OCI-LY3 (cell line): ENCODE measurements around the gene GNG13.

ENCODE experiments used
- H2AFZ ChIP-seq: fragments of 200-600, 300-600 bp; shearing (Covaris generic); 2 replicates; pipeline ENCODE4 v1.6.0; 2014; ENCODE audit warnings: antibody characterized with exemption, low read depth, low read length
- H3K27ac ChIP-seq: fragments of 200-600, 300-600 bp; sonication (generic); 2 replicates; pipeline ENCODE4 v1.5.1; 2014; ENCODE audit warnings: mild to moderate bottlenecking, low read length, moderate library complexity, mixed read lengths
- H3K27me3 ChIP-seq: fragments of 200-600, 300-600 bp; sonication (generic); 2 replicates; pipeline ENCODE4 v1.6.1; 2014; ENCODE audit warnings: low read depth, low read length, mixed read lengths
- H3K36me3 ChIP-seq: fragments of 200-600, 300-600 bp; sonication (generic); replicated peaks from 2 replicates; pipeline ENCODE3; 2014; ENCODE audit warnings: low read depth, low read length, mixed read lengths
- H3K4me1 ChIP-seq: fragments of 300-600, 200-600 bp; sonication (generic); 2 replicates; pipeline ENCODE4 v1.6.1; 2014; ENCODE audit warnings: low read length, mixed read lengths
- H3K4me2 ChIP-seq: fragments of 200-600, 300-600 bp; sonication (generic); 2 replicates; pipeline ENCODE4 v1.6.1; 2014; ENCODE audit warnings: low read length, mixed read lengths
- H3K4me3 ChIP-seq: fragments of 300-600, 200-600 bp; sonication (generic); 2 replicates; pipeline ENCODE4 v1.5.1; 2014; ENCODE audit warnings: antibody characterized with exemption, mild to moderate bottlenecking, low read length, moderate library complexity
- H3K79me2 ChIP-seq: fragments of 300-600, 200-600 bp; shearing (Covaris generic); 2 replicates; pipeline ENCODE4 v1.6.1; 2014; ENCODE audit warnings: mild to moderate bottlenecking, low read length, mixed read lengths
- H3K9ac ChIP-seq: fragments of 300-600, 200-600 bp; shearing (Covaris generic); 2 replicates; pipeline ENCODE4 v1.6.0; 2014; ENCODE audit warnings: mild to moderate bottlenecking, low read length, moderate library complexity
- H3K9me3 ChIP-seq: fragments of 200-600, 300-600 bp; shearing (Covaris generic); 2 replicates; pipeline ENCODE4 v1.6.1; 2014; ENCODE audit warnings: low read length, mixed read lengths; ENCODE audit not compliant: insufficient read depth
- H4K20me1 ChIP-seq: fragments of 200-600, 300-600 bp; sonication (generic); 2 replicates; pipeline ENCODE4 v1.6.1; 2016; ENCODE audit warnings: low read length, mixed read lengths; ENCODE audit not compliant: insufficient read depth
- EZH2phosphoT487 ChIP-seq: fragments of 200-600 bp; shearing (Covaris generic); IDR thresholded peaks from 2 replicates; pipeline ENCODE4 v1.6.1; 2018; ENCODE audit warnings: antibody characterized with exemption, mixed run types, low read depth
- TF ChIP-seq, protein P1 (sequence below): fragments of 200-600, 300-600 bp; sonication (generic); IDR thresholded peaks from 2 replicates; pipeline ENCODE4 v1.5.1; 2014; ENCODE audit warnings: antibody characterized with exemption, low read length, low read depth

The GNG13 gene

DNA sequence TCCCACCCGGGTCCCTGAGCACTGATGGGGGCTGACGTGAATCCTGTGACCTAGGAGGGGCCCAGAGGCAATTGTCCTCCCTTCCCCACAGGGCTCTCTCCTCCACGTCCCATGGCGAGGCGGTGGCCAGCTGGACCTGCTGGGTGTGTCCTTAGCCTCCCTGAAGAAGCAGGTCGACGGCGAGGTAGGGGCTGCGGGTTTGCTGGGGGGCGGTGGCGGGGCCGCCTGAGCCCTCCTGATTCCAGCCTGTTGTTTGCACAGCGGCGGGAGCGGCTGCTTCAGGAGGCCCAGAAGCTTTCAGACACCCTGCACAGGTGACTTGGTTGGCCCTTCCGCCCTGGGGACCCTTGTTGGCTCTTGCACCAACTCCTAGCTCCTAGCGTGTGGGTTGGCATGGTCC is 10.4 kb downstream of the GNG13 start:
- Histone ChIP-seq H3K4me2 (no peak overlapping the region), H3K79me2 (peaks cover 25% of the 10 kb centered on the region), H3K27ac (no peak overlapping the region), H3K4me3 (no peak overlapping the region), H3K9ac (no peak overlapping the region), H3K27me3 (no peaks in the 10 kb centered on the region), H2AFZ (no peak overlapping the region), H4K20me1 (no peaks in the 10 kb centered on the region), H3K9me3 (no peaks in the 10 kb centered on the region), H3K4me1 (peaks cover 12% of the 10 kb centered on the region), H3K36me3 (peaks cover 8% of the 10 kb centered on the region)
- TF ChIP-seq, protein P1, sequence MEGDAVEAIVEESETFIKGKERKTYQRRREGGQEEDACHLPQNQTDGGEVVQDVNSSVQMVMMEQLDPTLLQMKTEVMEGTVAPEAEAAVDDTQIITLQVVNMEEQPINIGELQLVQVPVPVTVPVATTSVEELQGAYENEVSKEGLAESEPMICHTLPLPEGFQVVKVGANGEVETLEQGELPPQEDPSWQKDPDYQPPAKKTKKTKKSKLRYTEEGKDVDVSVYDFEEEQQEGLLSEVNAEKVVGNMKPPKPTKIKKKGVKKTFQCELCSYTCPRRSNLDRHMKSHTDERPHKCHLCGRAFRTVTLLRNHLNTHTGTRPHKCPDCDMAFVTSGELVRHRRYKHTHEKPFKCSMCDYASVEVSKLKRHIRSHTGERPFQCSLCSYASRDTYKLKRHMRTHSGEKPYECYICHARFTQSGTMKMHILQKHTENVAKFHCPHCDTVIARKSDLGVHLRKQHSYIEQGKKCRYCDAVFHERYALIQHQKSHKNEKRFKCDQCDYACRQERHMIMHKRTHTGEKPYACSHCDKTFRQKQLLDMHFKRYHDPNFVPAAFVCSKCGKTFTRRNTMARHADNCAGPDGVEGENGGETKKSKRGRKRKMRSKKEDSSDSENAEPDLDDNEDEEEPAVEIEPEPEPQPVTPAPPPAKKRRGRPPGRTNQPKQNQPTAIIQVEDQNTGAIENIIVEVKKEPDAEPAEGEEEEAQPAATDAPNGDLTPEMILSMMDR: no peak
- no peak for TF ChIP-seq EZH2phosphoT487

DNA sequence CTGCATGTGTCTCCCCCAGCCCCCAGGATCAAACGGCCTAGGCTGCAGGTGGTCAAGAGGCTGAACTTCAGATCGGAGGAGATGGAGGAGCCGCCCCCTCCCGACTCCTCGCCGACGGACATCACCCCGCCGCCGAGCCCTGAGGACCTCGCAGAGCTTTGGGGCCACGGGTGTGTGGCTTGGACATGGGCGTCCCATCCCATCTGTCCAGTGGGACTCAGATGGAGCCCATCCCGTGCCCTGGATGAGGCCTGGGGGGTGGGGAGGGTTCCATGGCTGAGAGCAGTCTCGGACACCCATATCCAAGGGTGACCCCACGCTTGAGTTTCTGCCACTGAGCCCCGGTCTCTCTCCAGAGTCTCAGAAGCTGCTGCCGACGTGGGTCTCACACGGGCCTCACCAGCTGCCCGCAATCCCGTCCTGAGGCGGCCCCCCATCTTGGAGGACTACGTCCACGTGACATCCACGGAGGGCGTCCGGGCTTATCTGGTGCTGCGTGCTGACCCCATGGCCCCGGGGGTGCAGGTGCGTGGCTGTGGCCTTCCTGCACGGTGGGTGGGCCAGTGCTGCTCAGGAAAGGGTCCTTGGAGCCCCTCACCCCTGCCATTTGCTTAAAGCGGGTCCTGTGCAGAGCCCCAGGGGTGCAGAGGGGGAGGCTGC is 11.2 kb downstream of the GNG13 start:
- Histone ChIP-seq H3K79me2 (peaks cover 25% of the 10 kb centered on the region), H3K36me3 (peaks cover 8% of the 10 kb centered on the region), H3K9ac (peak overlapping the region; percentile 87), H3K27ac (no peak overlapping the region), H3K4me2 (peak overlapping the region; percentile 89), H3K27me3 (no peaks in the 10 kb centered on the region), H2AFZ (no peak overlapping the region), H3K9me3 (no peaks in the 10 kb centered on the region), H3K4me3 (peak overlapping the region; percentile 99), H3K4me1 (peaks cover 12% of the 10 kb centered on the region), H4K20me1 (no peaks in the 10 kb centered on the region)
- TF ChIP-seq EZH2phosphoT487: no peak
- TF ChIP-seq, protein P1: no peak

DNA sequence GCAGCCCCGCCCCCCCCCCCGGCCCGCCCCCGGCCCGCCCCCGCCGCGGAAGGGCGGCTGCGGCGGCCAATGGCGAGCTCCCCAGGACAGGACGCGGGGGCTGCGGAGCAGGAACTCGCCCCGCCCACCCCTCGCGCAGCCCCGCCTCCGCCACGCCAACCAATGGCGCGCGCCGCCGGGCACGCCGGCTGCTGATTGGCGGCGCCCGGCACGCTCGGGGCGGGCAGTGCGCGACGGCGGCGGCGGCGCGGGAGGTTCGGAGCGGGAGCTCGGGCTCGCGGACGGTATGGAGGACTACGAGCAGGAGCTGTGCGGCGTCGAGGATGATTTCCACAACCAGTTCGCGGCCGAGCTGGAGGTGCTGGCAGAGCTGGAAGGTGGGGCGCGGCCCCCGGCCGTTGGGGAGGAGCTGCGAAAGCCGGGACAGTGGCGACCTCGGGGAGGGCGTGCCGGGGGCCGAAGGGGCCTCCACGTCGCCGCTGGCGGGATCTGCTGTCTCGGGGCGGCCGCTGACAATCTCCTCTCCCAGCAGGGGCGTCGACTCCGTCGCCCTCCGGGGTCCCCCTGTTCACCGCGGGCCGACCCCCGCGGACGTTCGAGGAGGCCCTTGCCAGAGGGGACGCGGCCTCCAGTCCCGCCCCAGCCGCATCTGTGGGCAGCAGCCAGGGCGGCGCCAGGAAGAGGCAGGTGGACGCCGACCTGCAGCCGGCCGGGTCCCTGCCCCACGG is 12.0 kb downstream of the GNG13 start, which contains the start of gene CHTF18:
TSS of gene CHTF18 (plus strand) at position 222 of the 728 bp plus-strand sequence. CDS start at position 287, 65 bp downstream.
- peak within 1 kb of the TSS; percentile 89; the same call in 1 of the 2 replicates for H2AFZ ChIP-seq
- peaks cover 8% of the 10 kb centered on the region for H3K36me3 ChIP-seq
- peak within 1 kb of the TSS; percentile 99 for H3K4me3 ChIP-seq
- H3K9me3 ChIP-seq: no peaks in the 10 kb centered on the region
- peaks cover 12% of the 10 kb centered on the region for H3K4me1 ChIP-seq
- TF ChIP-seq, protein P1: no peak
- TF ChIP-seq EZH2phosphoT487: no peak
- peak within 1 kb of the TSS; percentile 16; the same call in 1 of the 2 replicates for H3K27ac ChIP-seq
- H3K9ac ChIP-seq: peak within 1 kb of the TSS; percentile 87
- no peaks in the 10 kb centered on the region for H3K27me3 ChIP-seq
- peaks cover 25% of the 10 kb centered on the region for H3K79me2 ChIP-seq
- peak within 1 kb of the TSS; percentile 89 for H3K4me2 ChIP-seq
- no peaks in the 10 kb centered on the region for H4K20me1 ChIP-seq

DNA sequence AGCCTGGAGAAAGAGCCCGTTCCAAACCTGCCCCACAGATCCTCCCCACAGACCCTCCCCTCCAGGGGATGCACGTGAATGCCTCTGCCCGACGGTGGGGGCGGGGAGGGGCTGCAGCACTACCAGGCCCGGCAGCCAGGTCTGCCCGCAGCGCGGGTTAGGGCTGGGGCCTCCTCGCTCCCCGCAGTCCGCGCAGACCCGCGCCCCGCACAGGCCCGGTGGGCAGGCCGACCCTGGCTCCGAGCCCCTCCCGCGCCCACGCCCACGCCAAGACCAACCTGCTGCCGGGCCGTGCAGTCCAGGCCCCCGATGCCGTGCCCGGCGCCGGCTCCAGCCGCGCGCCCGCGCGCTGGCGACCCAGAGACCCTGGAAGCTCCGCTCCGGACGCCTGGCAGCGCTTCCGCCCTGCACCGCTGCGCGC is 12.5 kb downstream of the GNG13 start, which contains the start of gene RPUSD1:
TSS of gene RPUSD1 (minus strand) at position 404 of the 421 bp plus-strand sequence. CDS start 644 bp downstream, outside the sequence.
- no peaks in the 10 kb centered on the region for H3K9me3 ChIP-seq
- peaks cover 12% of the 10 kb centered on the region for H3K4me1 ChIP-seq
- peak within 1 kb of the TSS; percentile 16; the same call in 1 of the 2 replicates for H3K27ac ChIP-seq
- H3K4me2 ChIP-seq: peak within 1 kb of the TSS; percentile 89
- peaks cover 25% of the 10 kb centered on the region for H3K79me2 ChIP-seq
- peaks cover 8% of the 10 kb centered on the region for H3K36me3 ChIP-seq
- H2AFZ ChIP-seq: peak within 1 kb of the TSS; percentile 89; the same call in 1 of the 2 replicates
- peak within 1 kb of the TSS; percentile 99 for H3K4me3 ChIP-seq
- no peaks in the 10 kb centered on the region for H4K20me1 ChIP-seq
- peak within 1 kb of the TSS; percentile 87 for H3K9ac ChIP-seq
- TF ChIP-seq EZH2phosphoT487: no peak
- peaks cover 4% of the 10 kb centered on the region; the same call in 1 of the 2 replicates for H3K27me3 ChIP-seq
